Esophagus squamous epithelium (tissue), 5 donors: ENCODE results near the gene FXYD5. TPM values are rescaled to one million over a fixed set of nuclear protein-coding genes. Genes with fewer than 3 reads are reported as not detected.

Experiments used
- DNase-seq: peaks from one replicate; lab custom pipeline; 2025; lab: John Stamatoyannopoulos, UW
- H3K27ac ChIP-seq, 4 donors: fragments of 200-600 bp; sonication (generic); one replicate each; pipeline ENCODE4 v1.5.1; 2016 to 2019; ENCODE audit warnings: mild to moderate bottlenecking in 1 of 4
- H3K27me3 ChIP-seq, 4 donors: fragments of 200-600 bp; sonication (generic); 1 replicate in 3 of 4; 2 replicates in 1 of 4; pipeline versions ENCODE4 v1.5.1 to v1.6.0; 2017 to 2021; ENCODE audit warnings: antibody characterized with exemption in 1 of 4
- H3K36me3 ChIP-seq, 3 donors: fragments of 200-600 bp; sonication (generic); one replicate each; pipeline ENCODE4 v1.5.1; 2016 to 2019
- H3K4me1 ChIP-seq, 3 donors: fragments of 200-600 bp; sonication (generic); one replicate each; pipeline ENCODE4 v1.5.1; 2017 to 2019
- H3K4me3 ChIP-seq, 4 donors: fragments of 200-600 bp; sonication (generic); 1 replicate in 3 of 4; 2 replicates in 1 of 4; pipeline ENCODE4 v1.5.1; 2016 to 2019; ENCODE audit warnings: mild to moderate bottlenecking in 2 of 4, moderate library complexity in 1 of 4
- H3K9me3 ChIP-seq, 3 donors: fragments of 200-600 bp; sonication (generic); one replicate each; pipeline ENCODE4 v1.5.1; 2016 to 2019
- POLR2A ChIP-seq, 4 donors: fragments of 450-650 bp; IDR thresholded peaks; one replicate each; pipeline ENCODE4 v1.6.1; 2017; ENCODE audit warnings: antibody characterized with exemption in 4 of 4, mild to moderate bottlenecking in 4 of 4, moderate library complexity in 3 of 4
- WGBS, 2 donors: methylation state at CpG; one replicate each; pipeline ENCODE4 v1.1.5; 2018; 5-methylcytosine and 5-hydroxymethylcytosine counted together
- intact Hi-C: fragments of 100-400 bp; cut with DNase I; formaldehyde crosslinking; loops from one replicate; pipeline ENCODE4 v1.15.0; 2022
- total RNA-seq, 4 donors: library from RNA; depleted of rRNA; stranded (reverse); fragments of >200 nt; gene quantifications; one replicate each; pipeline ENCODE4 v1.1.0, GENCODE V29; 2016
- TF ChIP-seq, protein P1 (sequence below), 6 experiments: fragments of 450-650 bp in 4 of 6; fragments of 200-600 bp in 2 of 6; sonication (generic) in 2 of 6; IDR thresholded peaks; one replicate each; pipeline ENCODE4 v1.5.1; 2016 to 2019; ENCODE audit warnings: antibody characterized with exemption in 6 of 6, mild to moderate bottlenecking in 4 of 6, moderate library complexity in 4 of 6
- donor health status: DM: yes; HTN: yes; CAD: no.

FXYD5 gene
- total RNA-seq, 4 donors from 2014 or later: 39.3 to 146 (median 45.7) TPM

GRCh38 chr19:35209646-35210045, 55.1 kb downstream of the FXYD5 start:
- peaks cover 17 to 37% (median 20%) of the 10 kb centered on the region in 3 donors for H3K4me1 ChIP-seq
- H3K4me3 ChIP-seq: no peak overlapping the region
- intact Hi-C loops: no loop called here
- peaks cover 0 to 7% (median 0%) of the 10 kb centered on the region in 4 donors for H3K27me3 ChIP-seq
- H3K36me3 ChIP-seq: no peaks in the 10 kb centered on the region
- no peak overlapping the region for H3K27ac ChIP-seq
- DNase-seq: no peak
- no peaks in the 10 kb centered on the region for H3K9me3 ChIP-seq
- 78 to 81% methylated on average over 4 of the region's 4 CpGs for WGBS, 2 donors
- TF ChIP-seq, protein P1, sequence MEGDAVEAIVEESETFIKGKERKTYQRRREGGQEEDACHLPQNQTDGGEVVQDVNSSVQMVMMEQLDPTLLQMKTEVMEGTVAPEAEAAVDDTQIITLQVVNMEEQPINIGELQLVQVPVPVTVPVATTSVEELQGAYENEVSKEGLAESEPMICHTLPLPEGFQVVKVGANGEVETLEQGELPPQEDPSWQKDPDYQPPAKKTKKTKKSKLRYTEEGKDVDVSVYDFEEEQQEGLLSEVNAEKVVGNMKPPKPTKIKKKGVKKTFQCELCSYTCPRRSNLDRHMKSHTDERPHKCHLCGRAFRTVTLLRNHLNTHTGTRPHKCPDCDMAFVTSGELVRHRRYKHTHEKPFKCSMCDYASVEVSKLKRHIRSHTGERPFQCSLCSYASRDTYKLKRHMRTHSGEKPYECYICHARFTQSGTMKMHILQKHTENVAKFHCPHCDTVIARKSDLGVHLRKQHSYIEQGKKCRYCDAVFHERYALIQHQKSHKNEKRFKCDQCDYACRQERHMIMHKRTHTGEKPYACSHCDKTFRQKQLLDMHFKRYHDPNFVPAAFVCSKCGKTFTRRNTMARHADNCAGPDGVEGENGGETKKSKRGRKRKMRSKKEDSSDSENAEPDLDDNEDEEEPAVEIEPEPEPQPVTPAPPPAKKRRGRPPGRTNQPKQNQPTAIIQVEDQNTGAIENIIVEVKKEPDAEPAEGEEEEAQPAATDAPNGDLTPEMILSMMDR (IDR thresholded peaks at IDR 0.05): no peak
- TF ChIP-seq POLR2A (IDR thresholded peaks at IDR 0.05): no peak

DNA sequence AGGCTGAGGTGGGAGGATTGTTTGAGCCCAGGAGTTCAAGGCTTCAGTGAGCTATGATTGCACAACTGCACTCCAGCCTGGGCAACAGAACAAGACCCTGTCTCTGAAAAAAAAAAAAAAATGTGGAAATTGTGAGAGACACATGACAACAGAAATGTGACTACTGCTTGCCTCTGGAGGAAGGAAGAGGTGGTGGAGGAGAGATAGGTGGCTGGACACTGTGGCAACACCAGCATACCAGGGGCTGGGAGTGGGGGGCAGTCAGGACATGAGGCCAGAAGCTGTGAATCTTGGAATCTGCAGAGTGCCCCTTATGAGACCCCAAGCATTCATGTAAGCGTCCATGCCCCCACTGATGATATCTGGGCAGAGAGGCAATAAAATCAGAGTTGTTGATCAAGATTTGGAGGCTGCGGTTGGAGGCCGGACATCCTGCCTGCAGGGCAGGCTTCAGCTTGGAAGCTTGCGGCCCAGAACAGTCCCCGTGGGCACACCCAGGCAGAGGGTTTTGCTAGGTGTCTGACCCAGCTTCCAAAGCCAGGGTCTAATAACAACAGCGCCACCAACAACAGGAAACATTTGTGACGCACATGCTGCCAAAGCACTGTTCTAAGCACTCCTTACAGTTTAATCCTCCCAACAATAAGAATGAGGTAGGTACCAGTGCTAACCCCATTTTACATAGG, 57.2 kb downstream of the FXYD5 start:
- H3K4me1 ChIP-seq: peaks cover 14 to 44% (median 20%) of the 10 kb centered on the region in 3 donors
- peak in 1 of 4 donors; percentile 61 for TF ChIP-seq POLR2A (IDR thresholded peaks at IDR 0.05)
- TF ChIP-seq, protein P1 (IDR thresholded peaks at IDR 0.05): no peak
- no peak for DNase-seq
- H3K4me3 ChIP-seq: no peak overlapping the region
- H3K27ac ChIP-seq: peak overlapping the region; percentile 62 to 85 (median 76)
- intact Hi-C loops: no loop called here
- no peaks in the 10 kb centered on the region for H3K36me3 ChIP-seq
- peaks cover 0 to 2% (median 0%) of the 10 kb centered on the region in 3 donors for H3K9me3 ChIP-seq
- no peaks in the 10 kb centered on the region for H3K27me3 ChIP-seq
- WGBS, 2 donors: 50 to 52% methylated on average over 5 to 7 of the region's 7 CpGs

DNA sequence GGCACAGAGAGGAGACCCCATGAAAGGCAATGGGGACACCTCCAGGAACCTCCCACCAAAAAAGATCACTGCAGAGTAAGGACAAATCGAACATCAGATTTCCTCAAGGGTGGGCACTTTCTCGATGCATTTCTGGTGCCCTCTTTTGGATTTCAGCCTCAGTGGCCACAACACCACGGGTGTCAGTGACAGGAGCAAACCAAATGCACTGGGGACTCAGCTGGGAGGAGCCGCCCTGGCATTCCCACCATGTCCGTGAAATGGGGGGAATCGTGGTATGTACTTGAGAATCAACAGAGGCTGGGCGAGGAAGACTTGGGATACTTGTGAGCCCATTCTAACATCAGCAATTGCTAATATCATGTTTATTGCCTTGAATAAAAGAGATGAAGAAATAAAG, 57.7 kb downstream of the FXYD5 start:
- intact Hi-C loops: no loop called here
- H3K4me3 ChIP-seq: no peak overlapping the region
- H3K4me1 ChIP-seq: peaks cover 14 to 46% (median 20%) of the 10 kb centered on the region in 3 donors
- peaks cover 0 to 6% (median 0%) of the 10 kb centered on the region in 3 donors for H3K9me3 ChIP-seq
- DNase-seq: no peak
- WGBS, 2 donors: 66 to 81% methylated on average over 5 to 6 of the region's 7 CpGs
- TF ChIP-seq, protein P1 (IDR thresholded peaks at IDR 0.05): no peak
- no peak for TF ChIP-seq POLR2A (IDR thresholded peaks at IDR 0.05)
- no peaks in the 10 kb centered on the region for H3K36me3 ChIP-seq
- H3K27me3 ChIP-seq: no peaks in the 10 kb centered on the region
- H3K27ac ChIP-seq: peak overlapping the region; percentile 62 to 85 (median 76)

- intact Hi-C loops: no loop called here
- 16 to 22% methylated on average over 15 to 18 of the region's 21 CpGs for WGBS, 2 donors
- Histone ChIP-seq H3K36me3 (no peaks in the 10 kb centered on the region), H3K4me1 (peaks cover 14 to 46% (median 20%) of the 10 kb centered on the region in 3 donors), H3K9me3 (peaks cover 0 to 6% (median 0%) of the 10 kb centered on the region in 3 donors), H3K27me3 (no peaks in the 10 kb centered on the region), H3K27ac (peak overlapping the region; percentile 60 to 93 (median 80)), H3K4me3 (peak overlapping the region in 1 of 4 donors; percentile 28)
- DNase-seq: peak; percentile 70
- TF ChIP-seq, protein P1 (IDR thresholded peaks at IDR 0.05): no peak
- peak in 1 of 4 donors; percentile 60 for TF ChIP-seq POLR2A (IDR thresholded peaks at IDR 0.05)
Observed at GRCh38 chr19:35213663-35214632, 59.4 kb downstream of the FXYD5 start.
